HEK293T (cell line): ENCODE measurements around the gene TMEM144.

Experiments used
- ARNT ChIP-seq: fragments of 450-650 bp; IDR thresholded peaks from 2 replicates; pipeline ENCODE4 v1.6.1; 2017; ENCODE audit warnings: mild to moderate bottlenecking
- BHLHE40 ChIP-seq: fragments of 450-650 bp; IDR thresholded peaks from 2 replicates; pipeline ENCODE4 v1.6.1; 2016; ENCODE audit warnings: mild to moderate bottlenecking, moderate library complexity, borderline replicate concordance
- FOXA1 ChIP-seq: fragments of 450-650 bp; IDR thresholded peaks from 2 replicates; pipeline ENCODE4 v1.6.1; 2016; ENCODE audit warnings: mild to moderate bottlenecking
- FOXM1 ChIP-seq: fragments of 450-650 bp; IDR thresholded peaks from 2 replicates; pipeline ENCODE4 v1.6.1; 2017; ENCODE audit warnings: mild to moderate bottlenecking, borderline replicate concordance
- L3MBTL2 ChIP-seq: fragments of 450-650 bp; conservative IDR thresholded peaks from 2 replicates; pipeline ENCODE4 v1.6.1; 2016; ENCODE audit warnings: mild to moderate bottlenecking
- LEF1 ChIP-seq: fragments of 450-650 bp; IDR thresholded peaks from 2 replicates; pipeline ENCODE4 v1.6.1; 2017; ENCODE audit warnings: mild to moderate bottlenecking, borderline replicate concordance
- SP1 ChIP-seq: fragments of 450-650 bp; IDR thresholded peaks from 2 replicates; pipeline ENCODE4 v1.6.1; 2017
- SUZ12 ChIP-seq: fragments of 450-650 bp; IDR thresholded peaks from 2 replicates; pipeline ENCODE4 v1.6.1; 2016; ENCODE audit warnings: mild to moderate bottlenecking
- TARDBP ChIP-seq: fragments of 450-650 bp; IDR thresholded peaks from 2 replicates; pipeline ENCODE4 v1.6.1; 2016
- ZNF384 ChIP-seq: fragments of 450-650 bp; IDR thresholded peaks from 2 replicates; pipeline ENCODE4 v1.6.1; 2016
- TF ChIP-seq, protein P1 (sequence below): fragments of 450-650 bp; IDR thresholded peaks from 2 replicates; pipeline ENCODE4 v1.6.1; 2016

GRCh38 chr4:158238575-158238974, 28.3 kb downstream of the TMEM144 start:
- no peak for TF ChIP-seq TARDBP
- TF ChIP-seq FOXA1, result no peak
- TF ChIP-seq, protein P1, sequence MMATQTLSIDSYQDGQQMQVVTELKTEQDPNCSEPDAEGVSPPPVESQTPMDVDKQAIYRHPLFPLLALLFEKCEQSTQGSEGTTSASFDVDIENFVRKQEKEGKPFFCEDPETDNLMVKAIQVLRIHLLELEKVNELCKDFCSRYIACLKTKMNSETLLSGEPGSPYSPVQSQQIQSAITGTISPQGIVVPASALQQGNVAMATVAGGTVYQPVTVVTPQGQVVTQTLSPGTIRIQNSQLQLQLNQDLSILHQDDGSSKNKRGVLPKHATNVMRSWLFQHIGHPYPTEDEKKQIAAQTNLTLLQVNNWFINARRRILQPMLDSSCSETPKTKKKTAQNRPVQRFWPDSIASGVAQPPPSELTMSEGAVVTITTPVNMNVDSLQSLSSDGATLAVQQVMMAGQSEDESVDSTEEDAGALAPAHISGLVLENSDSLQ, result no peak
- TF ChIP-seq SP1, result no peak
- TF ChIP-seq L3MBTL2, result no peak
- TF ChIP-seq ARNT, result no peak
- no peak for TF ChIP-seq FOXM1
- no peak for TF ChIP-seq SUZ12
- TF ChIP-seq LEF1, result no peak
- no peak for TF ChIP-seq BHLHE40
- no peak for TF ChIP-seq ZNF384
